A673 (cell line): ENCODE measurements around the gene PPIC. TPM values are rescaled to one million over a fixed set of nuclear protein-coding genes. Genes with fewer than 3 reads are reported as not detected.

Source experiments
- BruUV-seq: library from RNA; stranded (reverse); fragments of 400-500 nt; replicated peaks from 2 replicates; lab custom pipeline; 2021; lab: Mats Ljungman, UMichigan
- CTCF ChIA-PET: fragments of 300-600 bp; sonication (Branson Sonifier 250); formaldehyde crosslinking; loops from one replicate; lab custom pipeline; 2022; ENCODE audit warnings: antibody characterized with exemption; lab: Charles Lee
- POLR2A ChIA-PET: fragments of 300-600 bp; sonication (Branson Sonifier 250); formaldehyde crosslinking; loops from one replicate; lab custom pipeline; 2022; ENCODE audit warnings: antibody characterized with exemption; ENCODE audit not compliant: low non-redundant PET; lab: Charles Lee
- DNase-seq: peaks from one replicate; pipeline ENCODE4 v3.0.0-alpha.2; 2015; ENCODE audit warnings: low spot score
- H3K27ac ChIP-seq: fragments of 200-600 bp; sonication (generic); 2 replicates; pipeline ENCODE4 v1.5.1; 2016; ENCODE audit warnings: mixed run types, low read depth, mild to moderate bottlenecking, mixed read lengths, antibody characterized with exemption, low read length; ENCODE audit not compliant: poor library complexity, severe bottlenecking
- H3K27me3 ChIP-seq: fragments of 200-600 bp; sonication (generic); replicated peaks from 2 replicates; pipeline ENCODE4 v1.6.1; 2017; ENCODE audit warnings: mixed run types, low read depth, mild to moderate bottlenecking, mixed read lengths, antibody characterized with exemption, low read length; ENCODE audit not compliant: insufficient read depth, poor library complexity
- H3K36me3 ChIP-seq: fragments of 200-600 bp; sonication (generic); 2 replicates; pipeline ENCODE4 v1.6.1; 2016; ENCODE audit warnings: mixed run types, mild to moderate bottlenecking, mixed read lengths, antibody characterized with exemption, low read length; ENCODE audit not compliant: insufficient read depth, poor library complexity, severe bottlenecking
- H3K4me1 ChIP-seq: fragments of 200-600 bp; sonication (generic); 2 replicates; pipeline ENCODE4 v1.6.1; 2017; ENCODE audit warnings: mixed run types, mild to moderate bottlenecking, mixed read lengths, antibody characterized with exemption, low read length; ENCODE audit not compliant: insufficient read depth, poor library complexity, severe bottlenecking
- H3K4me3 ChIP-seq: fragments of 200-600 bp; sonication (generic); 2 replicates; pipeline ENCODE4 v1.5.1; 2016; ENCODE audit warnings: low read depth, mixed run types, mild to moderate bottlenecking, mixed read lengths, low read length; ENCODE audit not compliant: poor library complexity, severe bottlenecking
- H3K9me3 ChIP-seq: fragments of 200-600 bp; sonication (generic); 2 replicates; pipeline ENCODE4 v1.6.1; 2016; ENCODE audit warnings: mixed run types, low read depth, mild to moderate bottlenecking, mixed read lengths, antibody characterized with exemption, low read length; ENCODE audit not compliant: poor library complexity, severe bottlenecking
- EZH2 ChIP-seq: fragments of 200-600 bp; sonication (generic); IDR thresholded peaks from 2 replicates; pipeline ENCODE4 v1.6.1; 2017; ENCODE audit warnings: borderline replicate concordance, low read depth, mild to moderate bottlenecking, mixed read lengths, antibody characterized with exemption, low read length; ENCODE audit not compliant: poor library complexity, severe bottlenecking
- intact Hi-C: fragments of 100-400 bp; cut with micrococcal nuclease; formaldehyde crosslinking; loops from one replicate; pipeline ENCODE4 v1.10.0; 2022; ENCODE audit not compliant: unreplicated experiment
- total RNA-seq: library from RNA; stranded (reverse); gene quantifications from 2 replicates; pipeline ENCODE4 v1.2.3, GENCODE V29; 2021
- TF ChIP-seq, protein P1 (sequence below): fragments of 300-800, 200-600 bp; sonication (generic); conservative IDR thresholded peaks from 2 replicates; pipeline ENCODE4 v1.5.1; 2017; ENCODE audit warnings: low read depth, mild to moderate bottlenecking, antibody characterized with exemption, low read length, moderate library complexity, mixed read lengths

The PPIC gene
- total RNA-seq, 1 experiment from 2014 or later = not detected

DNA sequence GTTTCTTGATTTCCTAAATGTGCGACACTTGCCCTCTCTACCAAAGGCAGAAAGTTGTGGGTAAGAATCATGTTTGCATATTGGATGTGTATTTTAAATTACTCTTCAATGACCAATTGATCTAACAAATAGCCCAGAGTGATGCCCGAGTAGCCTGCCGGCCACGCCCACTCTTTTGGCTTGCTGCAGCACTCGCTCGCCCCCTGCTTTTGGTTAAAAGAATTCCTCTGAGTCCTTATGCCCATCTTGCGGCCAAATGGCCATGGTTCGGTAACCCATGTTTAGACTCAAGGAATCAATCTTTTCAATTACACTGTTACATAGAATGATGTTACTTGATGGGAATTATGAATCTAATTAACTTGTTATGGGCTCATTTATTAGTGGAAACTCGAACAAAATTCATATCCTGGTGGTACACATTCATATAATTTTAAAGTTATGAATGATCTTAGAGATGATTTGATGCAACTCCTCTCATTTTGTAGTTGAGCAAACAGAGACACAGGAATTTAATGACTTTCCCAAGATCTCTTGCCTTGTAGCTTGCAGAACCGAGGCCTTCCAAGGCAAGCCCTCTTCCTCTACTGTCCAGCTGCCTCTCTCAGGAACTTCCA lies 36.5 kb downstream of the PPIC start:
- ChIA-PET CTCF (no interaction called here), POLR2A (no interaction called here)
- H3K27me3 ChIP-seq = no peaks in the 10 kb centered on the region
- H3K36me3 ChIP-seq = no peaks in the 10 kb centered on the region
- no peak for TF ChIP-seq EZH2
- TF ChIP-seq, protein P1, sequence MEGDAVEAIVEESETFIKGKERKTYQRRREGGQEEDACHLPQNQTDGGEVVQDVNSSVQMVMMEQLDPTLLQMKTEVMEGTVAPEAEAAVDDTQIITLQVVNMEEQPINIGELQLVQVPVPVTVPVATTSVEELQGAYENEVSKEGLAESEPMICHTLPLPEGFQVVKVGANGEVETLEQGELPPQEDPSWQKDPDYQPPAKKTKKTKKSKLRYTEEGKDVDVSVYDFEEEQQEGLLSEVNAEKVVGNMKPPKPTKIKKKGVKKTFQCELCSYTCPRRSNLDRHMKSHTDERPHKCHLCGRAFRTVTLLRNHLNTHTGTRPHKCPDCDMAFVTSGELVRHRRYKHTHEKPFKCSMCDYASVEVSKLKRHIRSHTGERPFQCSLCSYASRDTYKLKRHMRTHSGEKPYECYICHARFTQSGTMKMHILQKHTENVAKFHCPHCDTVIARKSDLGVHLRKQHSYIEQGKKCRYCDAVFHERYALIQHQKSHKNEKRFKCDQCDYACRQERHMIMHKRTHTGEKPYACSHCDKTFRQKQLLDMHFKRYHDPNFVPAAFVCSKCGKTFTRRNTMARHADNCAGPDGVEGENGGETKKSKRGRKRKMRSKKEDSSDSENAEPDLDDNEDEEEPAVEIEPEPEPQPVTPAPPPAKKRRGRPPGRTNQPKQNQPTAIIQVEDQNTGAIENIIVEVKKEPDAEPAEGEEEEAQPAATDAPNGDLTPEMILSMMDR = 0 out of 2 replicates have a peak, but pooled peaks have one; percentile 22
- H3K27ac ChIP-seq = no peak overlapping the region
- H3K4me1 ChIP-seq = peaks cover 7% of the 10 kb centered on the region
- intact Hi-C loops = no loop called here
- DNase-seq = no peak
- no peaks in the 10 kb centered on the region for H3K9me3 ChIP-seq
- BruUV-seq = no TSS peak
- H3K4me3 ChIP-seq = no peak overlapping the region

- peak; percentile 17 for DNase-seq
- Histone ChIP-seq H3K27ac (no peak overlapping the region), H3K4me1 (peaks cover 7% of the 10 kb centered on the region), H3K27me3 (no peaks in the 10 kb centered on the region), H3K4me3 (no peak overlapping the region), H3K9me3 (no peaks in the 10 kb centered on the region), H3K36me3 (no peaks in the 10 kb centered on the region)
- ChIA-PET POLR2A (no interaction called here), CTCF (no interaction called here)
- BruUV-seq = no TSS peak
- intact Hi-C loops = no loop called here
- TF ChIP-seq EZH2 = no peak
- TF ChIP-seq, protein P1 = no peak
Measured at GRCh38 chr5:122997294-122997693, 39.2 kb downstream of the PPIC start.

DNA sequence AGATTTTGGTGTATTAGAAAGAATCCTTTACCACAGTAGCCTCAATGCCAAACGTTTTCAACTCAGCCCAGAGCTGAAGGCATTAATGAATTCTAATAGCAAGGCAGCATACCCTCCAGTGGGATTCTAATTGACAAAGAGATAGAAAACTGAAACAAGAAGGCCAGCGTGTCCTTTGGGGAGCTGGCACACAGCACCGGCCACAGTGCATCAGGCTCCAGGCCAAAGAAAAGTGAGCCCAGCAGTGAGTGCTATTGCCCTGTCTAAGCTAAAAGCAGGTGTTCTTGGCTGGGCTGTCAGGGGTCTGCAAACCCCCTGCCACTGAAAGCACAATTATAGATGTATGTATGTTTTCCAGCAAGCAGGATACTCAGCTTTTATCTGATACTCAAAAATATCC lies 40.4 kb downstream of the PPIC start:
- BruUV-seq = no TSS peak
- no peaks in the 10 kb centered on the region for H3K9me3 ChIP-seq
- no peaks in the 10 kb centered on the region for H3K36me3 ChIP-seq
- no peak overlapping the region for H3K4me3 ChIP-seq
- intact Hi-C loops = no loop called here
- no peaks in the 10 kb centered on the region for H3K27me3 ChIP-seq
- ChIA-PET POLR2A (no interaction called here), CTCF (no interaction called here)
- TF ChIP-seq, protein P1 = no peak
- no peak for TF ChIP-seq EZH2
- DNase-seq = no peak
- peaks cover 7% of the 10 kb centered on the region for H3K4me1 ChIP-seq
- no peak overlapping the region for H3K27ac ChIP-seq
